Measurements from ENCODE around the gene PPP5C. TPM values are rescaled to one million over a fixed set of nuclear protein-coding genes. Genes with fewer than 3 reads are reported as not detected.

The PPP5C gene
- total and polyA plus RNA-seq, 2 of the 8 experiments (the other 6 are each of a cell fraction or from before 2014, with no cell fraction given), result 112 to 156 TPM

DNA sequence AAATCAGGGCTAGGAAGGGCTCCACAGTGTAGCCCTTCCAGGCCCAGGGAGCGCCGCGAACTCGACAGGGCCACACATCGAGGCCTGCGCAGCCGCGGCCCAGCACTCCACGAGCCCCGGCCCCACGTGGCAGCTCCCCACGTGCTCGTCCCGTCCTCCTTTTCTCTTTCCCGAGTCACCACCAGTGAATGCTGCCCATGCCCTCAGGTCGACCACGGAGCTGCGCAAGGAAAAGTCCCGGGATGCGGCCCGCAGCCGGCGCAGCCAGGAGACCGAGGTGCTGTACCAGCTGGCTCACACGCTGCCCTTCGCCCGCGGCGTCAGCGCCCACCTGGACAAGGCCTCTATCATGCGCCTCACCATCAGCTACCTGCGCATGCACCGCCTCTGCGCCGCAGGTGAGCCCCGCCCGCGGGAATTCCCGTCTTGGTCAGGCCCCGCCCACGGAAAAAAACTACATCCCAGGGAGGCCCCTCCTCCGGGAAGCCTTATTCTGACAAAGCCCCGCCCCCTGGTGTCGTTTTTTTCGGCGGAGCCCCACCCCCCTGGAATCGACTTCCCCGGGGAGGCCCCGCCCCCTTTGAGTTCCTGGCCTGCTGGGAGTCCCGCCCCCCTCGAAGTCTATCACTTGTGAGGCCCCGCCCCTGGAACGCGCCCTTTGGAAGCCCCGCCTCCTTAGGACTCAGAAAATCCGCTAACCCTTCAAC, 43.0 kb upstream of the PPP5C start (continued):
- TF ChIP-seq, protein P1, sequence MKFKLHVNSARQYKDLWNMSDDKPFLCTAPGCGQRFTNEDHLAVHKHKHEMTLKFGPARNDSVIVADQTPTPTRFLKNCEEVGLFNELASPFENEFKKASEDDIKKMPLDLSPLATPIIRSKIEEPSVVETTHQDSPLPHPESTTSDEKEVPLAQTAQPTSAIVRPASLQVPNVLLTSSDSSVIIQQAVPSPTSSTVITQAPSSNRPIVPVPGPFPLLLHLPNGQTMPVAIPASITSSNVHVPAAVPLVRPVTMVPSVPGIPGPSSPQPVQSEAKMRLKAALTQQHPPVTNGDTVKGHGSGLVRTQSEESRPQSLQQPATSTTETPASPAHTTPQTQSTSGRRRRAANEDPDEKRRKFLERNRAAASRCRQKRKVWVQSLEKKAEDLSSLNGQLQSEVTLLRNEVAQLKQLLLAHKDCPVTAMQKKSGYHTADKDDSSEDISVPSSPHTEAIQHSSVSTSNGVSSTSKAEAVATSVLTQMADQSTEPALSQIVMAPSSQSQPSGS (IDR thresholded peaks at IDR 0.05; ENCODE audit: low read length), result no peak
- TF ChIP-seq, protein P2, sequence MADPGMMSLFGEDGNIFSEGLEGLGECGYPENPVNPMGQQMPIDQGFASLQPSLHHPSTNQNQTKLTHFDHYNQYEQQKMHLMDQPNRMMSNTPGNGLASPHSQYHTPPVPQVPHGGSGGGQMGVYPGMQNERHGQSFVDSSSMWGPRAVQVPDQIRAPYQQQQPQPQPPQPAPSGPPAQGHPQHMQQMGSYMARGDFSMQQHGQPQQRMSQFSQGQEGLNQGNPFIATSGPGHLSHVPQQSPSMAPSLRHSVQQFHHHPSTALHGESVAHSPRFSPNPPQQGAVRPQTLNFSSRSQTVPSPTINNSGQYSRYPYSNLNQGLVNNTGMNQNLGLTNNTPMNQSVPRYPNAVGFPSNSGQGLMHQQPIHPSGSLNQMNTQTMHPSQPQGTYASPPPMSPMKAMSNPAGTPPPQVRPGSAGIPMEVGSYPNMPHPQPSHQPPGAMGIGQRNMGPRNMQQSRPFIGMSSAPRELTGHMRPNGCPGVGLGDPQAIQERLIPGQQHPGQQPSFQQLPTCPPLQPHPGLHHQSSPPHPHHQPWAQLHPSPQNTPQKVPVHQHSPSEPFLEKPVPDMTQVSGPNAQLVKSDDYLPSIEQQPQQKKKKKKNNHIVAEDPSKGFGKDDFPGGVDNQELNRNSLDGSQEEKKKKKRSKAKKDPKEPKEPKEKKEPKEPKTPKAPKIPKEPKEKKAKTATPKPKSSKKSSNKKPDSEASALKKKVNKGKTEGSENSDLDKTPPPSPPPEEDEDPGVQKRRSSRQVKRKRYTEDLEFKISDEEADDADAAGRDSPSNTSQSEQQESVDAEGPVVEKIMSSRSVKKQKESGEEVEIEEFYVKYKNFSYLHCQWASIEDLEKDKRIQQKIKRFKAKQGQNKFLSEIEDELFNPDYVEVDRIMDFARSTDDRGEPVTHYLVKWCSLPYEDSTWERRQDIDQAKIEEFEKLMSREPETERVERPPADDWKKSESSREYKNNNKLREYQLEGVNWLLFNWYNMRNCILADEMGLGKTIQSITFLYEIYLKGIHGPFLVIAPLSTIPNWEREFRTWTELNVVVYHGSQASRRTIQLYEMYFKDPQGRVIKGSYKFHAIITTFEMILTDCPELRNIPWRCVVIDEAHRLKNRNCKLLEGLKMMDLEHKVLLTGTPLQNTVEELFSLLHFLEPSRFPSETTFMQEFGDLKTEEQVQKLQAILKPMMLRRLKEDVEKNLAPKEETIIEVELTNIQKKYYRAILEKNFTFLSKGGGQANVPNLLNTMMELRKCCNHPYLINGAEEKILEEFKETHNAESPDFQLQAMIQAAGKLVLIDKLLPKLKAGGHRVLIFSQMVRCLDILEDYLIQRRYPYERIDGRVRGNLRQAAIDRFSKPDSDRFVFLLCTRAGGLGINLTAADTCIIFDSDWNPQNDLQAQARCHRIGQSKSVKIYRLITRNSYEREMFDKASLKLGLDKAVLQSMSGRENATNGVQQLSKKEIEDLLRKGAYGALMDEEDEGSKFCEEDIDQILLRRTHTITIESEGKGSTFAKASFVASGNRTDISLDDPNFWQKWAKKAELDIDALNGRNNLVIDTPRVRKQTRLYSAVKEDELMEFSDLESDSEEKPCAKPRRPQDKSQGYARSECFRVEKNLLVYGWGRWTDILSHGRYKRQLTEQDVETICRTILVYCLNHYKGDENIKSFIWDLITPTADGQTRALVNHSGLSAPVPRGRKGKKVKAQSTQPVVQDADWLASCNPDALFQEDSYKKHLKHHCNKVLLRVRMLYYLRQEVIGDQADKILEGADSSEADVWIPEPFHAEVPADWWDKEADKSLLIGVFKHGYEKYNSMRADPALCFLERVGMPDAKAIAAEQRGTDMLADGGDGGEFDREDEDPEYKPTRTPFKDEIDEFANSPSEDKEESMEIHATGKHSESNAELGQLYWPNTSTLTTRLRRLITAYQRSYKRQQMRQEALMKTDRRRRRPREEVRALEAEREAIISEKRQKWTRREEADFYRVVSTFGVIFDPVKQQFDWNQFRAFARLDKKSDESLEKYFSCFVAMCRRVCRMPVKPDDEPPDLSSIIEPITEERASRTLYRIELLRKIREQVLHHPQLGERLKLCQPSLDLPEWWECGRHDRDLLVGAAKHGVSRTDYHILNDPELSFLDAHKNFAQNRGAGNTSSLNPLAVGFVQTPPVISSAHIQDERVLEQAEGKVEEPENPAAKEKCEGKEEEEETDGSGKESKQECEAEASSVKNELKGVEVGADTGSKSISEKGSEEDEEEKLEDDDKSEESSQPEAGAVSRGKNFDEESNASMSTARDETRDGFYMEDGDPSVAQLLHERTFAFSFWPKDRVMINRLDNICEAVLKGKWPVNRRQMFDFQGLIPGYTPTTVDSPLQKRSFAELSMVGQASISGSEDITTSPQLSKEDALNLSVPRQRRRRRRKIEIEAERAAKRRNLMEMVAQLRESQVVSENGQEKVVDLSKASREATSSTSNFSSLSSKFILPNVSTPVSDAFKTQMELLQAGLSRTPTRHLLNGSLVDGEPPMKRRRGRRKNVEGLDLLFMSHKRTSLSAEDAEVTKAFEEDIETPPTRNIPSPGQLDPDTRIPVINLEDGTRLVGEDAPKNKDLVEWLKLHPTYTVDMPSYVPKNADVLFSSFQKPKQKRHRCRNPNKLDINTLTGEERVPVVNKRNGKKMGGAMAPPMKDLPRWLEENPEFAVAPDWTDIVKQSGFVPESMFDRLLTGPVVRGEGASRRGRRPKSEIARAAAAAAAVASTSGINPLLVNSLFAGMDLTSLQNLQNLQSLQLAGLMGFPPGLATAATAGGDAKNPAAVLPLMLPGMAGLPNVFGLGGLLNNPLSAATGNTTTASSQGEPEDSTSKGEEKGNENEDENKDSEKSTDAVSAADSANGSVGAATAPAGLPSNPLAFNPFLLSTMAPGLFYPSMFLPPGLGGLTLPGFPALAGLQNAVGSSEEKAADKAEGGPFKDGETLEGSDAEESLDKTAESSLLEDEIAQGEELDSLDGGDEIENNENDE (IDR thresholded peaks at IDR 0.05; ENCODE audit: insufficient replicate concordance, low read length), result no peak
- TF ChIP-seq TAF7 (optimal IDR thresholded peaks at IDR 0.05; ENCODE audit: borderline replicate concordance, low read depth, low read length), result no peak
- no peak for TF ChIP-seq RFX5 (IDR thresholded peaks at IDR 0.05; ENCODE audit: borderline replicate concordance, low read depth, low read length)
- no peak for TF ChIP-seq SAP30 (IDR thresholded peaks at IDR 0.05; ENCODE audit: insufficient read depth, insufficient replicate concordance, low read length)
- TF ChIP-seq ASH2L (IDR thresholded peaks at IDR 0.05; ENCODE audit: low read length), result no peak
- TF ChIP-seq JUN (IDR thresholded peaks at IDR 0.05; ENCODE audit: low read depth, low read length), result no peak
- TF ChIP-seq, protein P3, sequence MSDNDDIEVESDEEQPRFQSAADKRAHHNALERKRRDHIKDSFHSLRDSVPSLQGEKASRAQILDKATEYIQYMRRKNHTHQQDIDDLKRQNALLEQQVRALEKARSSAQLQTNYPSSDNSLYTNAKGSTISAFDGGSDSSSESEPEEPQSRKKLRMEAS (IDR thresholded peaks at IDR 0.05), result peak; percentile 98

Measured in H1 (cell line).